ENCODE results near the gene TADA3. TPM values are rescaled to one million over a fixed set of nuclear protein-coding genes. Genes with fewer than 3 reads are reported as not detected.

TADA3 gene
- polyA plus RNA-seq, 5 donors = 66.6 to 95.1 (median 76.4) TPM

GRCh38 chr3:9812870-9813483 lies 20.7 kb upstream of the TADA3 start:
- no peak for DNase-seq

- DNase-seq = no peak
Measured at GRCh38 chr3:9810846-9811245, 18.6 kb upstream of the TADA3 start.

- DNase-seq = no peak
Measured at GRCh38 chr3:9810433-9810770, 18.1 kb upstream of the TADA3 start.

- DNase-seq = peak; percentile 81
Measured at GRCh38 chr3:9809615-9810432, 17.6 kb upstream of the TADA3 start, which contains the start of gene TTLL3. TTLL3 (plus strand) TSS chr3:9810262; CDS start chr3:9810662, 400 bp downstream.

GRCh38 chr3:9809239-9809614 lies 17.0 kb upstream of the TADA3 start:
- DNase-seq = no peak

GRCh38 chr3:9808345-9809037 lies 16.2 kb upstream of the TADA3 start:
- DNase-seq = no peak

GRCh38 chr3:9807981-9808344 lies 15.7 kb upstream of the TADA3 start:
- DNase-seq = no peak

- DNase-seq = no peak
Measured at GRCh38 chr3:9806688-9807589, 14.7 kb upstream of the TADA3 start.

GRCh38 chr3:9806137-9806536 lies 13.9 kb upstream of the TADA3 start:
- DNase-seq = no peak

- DNase-seq = no peak
Measured at GRCh38 chr3:9804996-9805395, 12.7 kb upstream of the TADA3 start.

- no peak for DNase-seq
Measured at GRCh38 chr3:9803494-9803893, 11.2 kb upstream of the TADA3 start.

GRCh38 chr3:9800529-9800928 lies 8.3 kb upstream of the TADA3 start:
- DNase-seq = no peak

- DNase-seq = no peak
Measured at GRCh38 chr3:9797196-9797945, 5.1 kb upstream of the TADA3 start.

- no peak for DNase-seq
Measured at GRCh38 chr3:9795207-9795606, 2.9 kb upstream of the TADA3 start.

- DNase-seq = no peak
Measured at GRCh38 chr3:9794400-9794799, 2.1 kb upstream of the TADA3 start.

GRCh38 chr3:9793161-9793781 lies 998 bp upstream of the TADA3 start:
- DNase-seq = no peak

GRCh38 chr3:9791790-9792404 lies 376 bp downstream of the TADA3 start:
- DNase-seq = no peak

GRCh38 chr3:9791127-9791526 lies 1.1 kb downstream of the TADA3 start:
- DNase-seq = no peak

- DNase-seq = no peak
Measured at GRCh38 chr3:9787714-9788113, 4.6 kb downstream of the TADA3 start.
